Retinal pigment epithelial cell (primary cell): Measurements from ENCODE around the gene KIF16B.

Experiments used
- DNase-seq: peaks from one replicate; pipeline ENCODE4 v3.0.0-alpha.2; 2010; ENCODE audit warnings: low read depth
- H3K4me3 ChIP-seq: 2 replicates; pipeline ENCODE4 v1.5.1; 2011; ENCODE audit warnings: mild to moderate bottlenecking, low read length, control low read depth, moderate library complexity
- CTCF ChIP-seq: conservative IDR thresholded peaks from 2 replicates; pipeline ENCODE4 v1.5.1; 2011; ENCODE audit warnings: low read depth, low read length, control low read depth, inconsistent platforms

Gene KIF16B

DNA sequence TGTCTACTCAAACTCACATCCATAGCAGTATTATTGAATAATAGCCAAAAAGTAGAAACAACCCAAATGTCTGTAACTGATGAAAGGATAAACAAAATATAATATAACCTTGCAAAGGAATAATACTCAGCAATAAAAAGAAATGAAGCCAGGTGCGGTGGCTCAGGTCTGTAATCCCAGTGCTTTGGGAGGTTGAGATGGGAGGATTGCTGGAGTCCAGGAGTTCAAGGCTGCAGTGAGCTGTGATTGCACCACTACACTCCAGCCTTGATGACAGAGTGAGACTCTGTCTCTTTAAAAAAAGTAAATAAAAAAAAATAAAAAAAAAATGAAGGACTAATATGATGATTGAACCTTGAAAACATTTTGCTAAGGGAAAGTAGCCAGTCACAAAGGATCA, 22.1 kb upstream of the KIF16B start:
- TF ChIP-seq CTCF, result no peak
- H3K4me3 ChIP-seq, result no peak overlapping the region
- no peak for DNase-seq

DNA sequence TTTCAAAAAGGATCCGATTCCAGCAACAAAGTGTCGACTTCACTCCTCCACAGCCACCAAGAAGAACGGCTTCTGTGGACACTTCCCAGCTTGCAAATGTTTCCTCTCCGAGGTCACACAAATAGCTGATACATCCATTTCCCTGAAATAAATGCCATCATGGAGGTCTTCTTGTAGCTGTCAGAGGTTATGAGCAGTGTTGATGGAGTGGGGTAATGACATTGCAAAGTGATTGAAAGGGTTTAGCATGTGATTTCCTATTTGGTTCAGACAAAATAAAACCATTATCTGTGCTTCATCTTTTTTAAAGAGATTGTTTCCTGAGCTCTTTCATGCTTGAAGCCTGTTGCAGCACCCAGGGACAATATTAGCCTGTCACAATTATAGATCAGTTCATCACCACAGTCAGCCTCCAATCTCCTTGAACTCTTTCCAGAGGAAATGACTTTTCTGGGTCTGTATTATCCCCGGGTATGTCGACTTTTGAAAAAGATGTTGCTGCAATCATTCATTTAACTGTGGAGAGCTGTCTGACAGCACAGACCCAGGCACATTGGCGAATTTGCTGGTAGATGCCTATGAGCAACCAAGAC, 16.9 kb upstream of the KIF16B start:
- DNase-seq, result no peak
- no peak overlapping the region for H3K4me3 ChIP-seq
- TF ChIP-seq CTCF, result no peak

DNA sequence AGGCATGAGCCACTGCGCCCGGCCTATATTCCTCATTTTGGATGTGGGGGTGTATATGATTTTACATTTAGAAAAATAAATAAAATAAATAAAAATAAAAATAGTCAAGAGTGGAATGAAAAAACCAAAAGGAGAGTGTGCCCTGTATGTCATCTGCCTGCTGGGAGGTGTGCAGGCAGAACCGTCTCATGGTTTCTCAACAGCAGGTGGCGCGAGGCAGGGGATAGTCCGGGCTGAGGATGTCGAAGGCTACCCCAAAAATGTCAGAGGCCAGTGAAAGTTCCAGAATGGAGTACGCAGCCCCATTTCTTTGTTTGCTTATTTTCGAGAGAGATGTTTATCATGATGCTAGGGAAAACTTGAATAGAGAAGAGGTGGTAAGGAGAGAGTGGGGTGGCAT, 16.4 kb upstream of the KIF16B start:
- no peak overlapping the region for H3K4me3 ChIP-seq
- DNase-seq, result no peak
- no peak for TF ChIP-seq CTCF

DNA sequence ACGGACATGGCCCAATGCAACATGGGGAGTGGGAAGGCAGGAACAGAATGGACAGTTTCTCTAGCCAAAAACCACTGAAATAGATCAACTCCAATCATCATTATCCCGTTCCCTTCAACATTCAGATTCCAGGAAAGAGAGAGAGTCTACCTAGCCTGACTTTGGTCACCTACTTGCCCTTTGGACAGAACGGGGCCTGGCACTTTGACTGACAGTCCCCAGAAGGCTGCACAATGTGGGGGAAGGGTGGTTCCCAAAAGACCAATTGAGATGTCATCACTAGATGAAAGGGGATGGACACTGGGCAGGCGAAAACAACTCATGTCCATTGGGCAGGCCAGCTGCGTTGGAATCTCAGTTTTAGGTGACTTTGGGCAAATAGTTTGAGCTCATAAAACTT, 15.0 kb upstream of the KIF16B start:
- no peak overlapping the region for H3K4me3 ChIP-seq
- no peak for DNase-seq
- TF ChIP-seq CTCF, result no peak

- H3K4me3 ChIP-seq, result no peak overlapping the region
- no peak for TF ChIP-seq CTCF
- no peak for DNase-seq
Observed at GRCh38 chr20:16587066-16587465, 13.8 kb upstream of the KIF16B start.

GRCh38 chr20:16583474-16583873, 10.2 kb upstream of the KIF16B start:
- no peak for DNase-seq
- TF ChIP-seq CTCF, result no peak

DNA sequence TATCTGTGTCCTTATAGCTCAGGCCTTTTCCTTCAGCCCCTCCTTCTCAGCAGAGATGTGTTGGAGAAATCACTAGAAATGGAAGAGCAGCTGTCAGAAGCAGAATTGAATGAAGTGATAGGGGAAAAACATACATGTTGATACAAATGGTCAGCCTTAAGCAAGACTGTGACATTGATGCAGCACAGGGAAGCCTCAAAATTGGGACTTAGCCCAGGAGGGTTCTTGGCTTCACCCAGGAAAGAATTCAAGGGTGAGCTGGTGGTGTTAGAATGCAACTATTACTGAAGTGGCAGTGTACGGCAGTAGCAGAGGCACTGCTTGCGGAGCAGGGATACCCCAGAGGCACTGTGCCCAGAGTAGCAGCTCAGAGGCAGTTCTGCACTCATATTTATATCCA, 8.0 kb upstream of the KIF16B start:
- no peak for DNase-seq
- H3K4me3 ChIP-seq, result no peak overlapping the region
- no peak for TF ChIP-seq CTCF

More at GRCh38 chr20:16583474-16583873, 10.2 kb upstream of the KIF16B start:
- H3K4me3 ChIP-seq, result no peak overlapping the region
